ENCODE data around the gene SYT1.

GRCh38 chr12:79291711-79292110 lies 427.1 kb downstream of the SYT1 start:
- TF ChIP-seq POLR2A (IDR thresholded peaks at IDR 0.05; ENCODE audit: low read depth, low read length), result no peak
- TF ChIP-seq POLR2AphosphoS5 (IDR thresholded peaks at IDR 0.05; ENCODE audit: low read depth, low read length), result no peak
- TF ChIP-seq TAF1 (IDR thresholded peaks at IDR 0.05; ENCODE audit: borderline replicate concordance, low read depth, low read length), result no peak

Measured in GM12892 (cell line).